Neural cell (in vitro differentiated cells): ENCODE results near the gene CTRL. TPM values are rescaled to one million over a fixed set of nuclear protein-coding genes. Genes with fewer than 3 reads are reported as not detected.

ENCODE experiments used
- H2AFZ ChIP-seq: fragments of 200-600, 300-800 bp; sonication (generic), shearing (Covaris generic); 2 replicates; pipeline ENCODE4 v1.6.0; 2014; ENCODE audit warnings: low read depth, mild to moderate bottlenecking, antibody characterized with exemption, low read length, moderate library complexity
- H3F3A ChIP-seq: fragments of 200-600 bp; shearing (Covaris generic); 2 replicates; pipeline ENCODE4 v1.6.1; 2016; ENCODE audit warnings: mild to moderate bottlenecking, moderate library complexity, mixed read lengths, antibody characterized with exemption, low read length; ENCODE audit not compliant: insufficient read depth, poor library complexity, severe bottlenecking
- H3K27ac ChIP-seq: fragments of 200-600, 300-800 bp; sonication (generic), shearing (Covaris generic); 2 replicates; pipeline ENCODE4 v1.5.1; 2014; ENCODE audit warnings: mild to moderate bottlenecking, low read length, moderate library complexity
- H3K27me3 ChIP-seq: fragments of 300-800, 200-600 bp; sonication (generic), shearing (Covaris generic); 2 replicates; pipeline ENCODE4 v1.6.0; 2014; ENCODE audit warnings: mild to moderate bottlenecking, low read depth, low read length, moderate library complexity; ENCODE audit not compliant: insufficient read depth
- H3K36me3 ChIP-seq: fragments of 300-800, 200-600 bp; sonication (generic), shearing (Covaris generic); 2 replicates; pipeline ENCODE4 v1.5.1; 2014; ENCODE audit warnings: mild to moderate bottlenecking, antibody characterized with exemption, low read length, moderate library complexity; ENCODE audit not compliant: insufficient read depth
- H3K4me2 ChIP-seq: fragments of 300-800, 200-600 bp; sonication (generic), shearing (Covaris generic); 2 replicates; pipeline ENCODE4 v1.6.0; 2014; ENCODE audit warnings: mild to moderate bottlenecking, low read length
- H3K4me3 ChIP-seq: fragments of 300-800, 200-600 bp; sonication (generic), shearing (Covaris generic); 2 replicates; pipeline ENCODE4 v1.5.1; 2014; ENCODE audit warnings: mild to moderate bottlenecking, low read length, moderate library complexity
- H3K79me2 ChIP-seq: fragments of 200-600 bp; shearing (Covaris generic); replicated peaks from 2 replicates; pipeline ENCODE4 v1.6.0; 2014; ENCODE audit warnings: mild to moderate bottlenecking, low read length, moderate library complexity; ENCODE audit not compliant: insufficient read depth
- H3K9ac ChIP-seq: fragments of 300-800, 200-600 bp; sonication (generic), shearing (Covaris generic); 2 replicates; pipeline ENCODE4 v1.6.1; 2016; ENCODE audit warnings: mild to moderate bottlenecking, low read length, mixed read lengths
- H3K9me2 ChIP-seq: fragments of 200-600 bp; shearing (Covaris generic); 2 replicates; pipeline ENCODE4 v1.6.1; 2016; ENCODE audit warnings: mild to moderate bottlenecking, low read length, mixed read lengths; ENCODE audit not compliant: insufficient read depth
- H3K9me3 ChIP-seq: fragments of 200-600, 300-800 bp; sonication (generic), shearing (Covaris generic); 2 replicates; pipeline ENCODE4 v1.6.1; 2016; ENCODE audit warnings: mild to moderate bottlenecking, mixed run types, low read length, moderate library complexity, mixed read lengths
- H4K20me1 ChIP-seq: fragments of 200-600 bp; shearing (Covaris generic); 2 replicates; pipeline ENCODE4 v1.6.1; 2016; ENCODE audit warnings: mild to moderate bottlenecking, mixed run types; ENCODE audit not compliant: insufficient read depth
- EP300 ChIP-seq: fragments of 450-650 bp; conservative IDR thresholded peaks from 2 replicates; pipeline ENCODE4 v1.6.1; 2014; ENCODE audit warnings: antibody characterized with exemption, mild to moderate bottlenecking, moderate library complexity; ENCODE audit not compliant: poor library complexity, severe bottlenecking
- EZH2 ChIP-seq: fragments of 200-600, 300-800 bp; shearing (Covaris generic), sonication (generic); IDR thresholded peaks from 2 replicates; pipeline ENCODE4 v1.6.1; 2014; ENCODE audit warnings: antibody characterized with exemption, low read length, borderline replicate concordance, mild to moderate bottlenecking; ENCODE audit not compliant: insufficient read depth, poor library complexity, severe bottlenecking
- MXI1 ChIP-seq: fragments of 450-650 bp; conservative IDR thresholded peaks from 2 replicates; pipeline ENCODE4 v1.6.1; 2014; ENCODE audit warnings: antibody characterized with exemption, mild to moderate bottlenecking; ENCODE audit not compliant: poor library complexity, severe bottlenecking
- POLR2AphosphoS5 ChIP-seq: IDR thresholded peaks from 2 replicates; pipeline ENCODE4 v1.6.1; 2012
- RAD21 ChIP-seq: fragments of 450-650 bp; conservative IDR thresholded peaks from 2 replicates; pipeline ENCODE4 v1.6.1; 2014; ENCODE audit warnings: antibody characterized with exemption, mild to moderate bottlenecking, moderate library complexity
- SMC3 ChIP-seq: fragments of 450-650 bp; conservative IDR thresholded peaks from 2 replicates; pipeline ENCODE4 v1.6.1; 2014; ENCODE audit warnings: antibody characterized with exemption, mild to moderate bottlenecking, moderate library complexity; ENCODE audit not compliant: poor library complexity
- TAF1 ChIP-seq: IDR thresholded peaks from 2 replicates; pipeline ENCODE4 v1.6.1; 2012; ENCODE audit warnings: low read depth
- polyA plus RNA-seq: library from polyadenylated mRNA; depleted of rRNA; stranded (reverse); fragments of >200 nt; gene quantifications from 2 replicates; pipeline ENCODE4 v1.2.3, GENCODE V29; 2014
- TF ChIP-seq, protein P1 (sequence below): fragments of 450-650 bp; IDR thresholded peaks from 2 replicates; pipeline ENCODE4 v1.5.1; 2014; ENCODE audit warnings: antibody characterized with exemption, mild to moderate bottlenecking, moderate library complexity; ENCODE audit not compliant: poor library complexity, severe bottlenecking
- TF ChIP-seq, protein P2 (sequence below): IDR thresholded peaks from 2 replicates; pipeline ENCODE4 v1.6.1; 2012; ENCODE audit warnings: borderline replicate concordance

Gene CTRL
- polyA plus RNA-seq, 1 donor from 2014 or later: 3.8 TPM

DNA sequence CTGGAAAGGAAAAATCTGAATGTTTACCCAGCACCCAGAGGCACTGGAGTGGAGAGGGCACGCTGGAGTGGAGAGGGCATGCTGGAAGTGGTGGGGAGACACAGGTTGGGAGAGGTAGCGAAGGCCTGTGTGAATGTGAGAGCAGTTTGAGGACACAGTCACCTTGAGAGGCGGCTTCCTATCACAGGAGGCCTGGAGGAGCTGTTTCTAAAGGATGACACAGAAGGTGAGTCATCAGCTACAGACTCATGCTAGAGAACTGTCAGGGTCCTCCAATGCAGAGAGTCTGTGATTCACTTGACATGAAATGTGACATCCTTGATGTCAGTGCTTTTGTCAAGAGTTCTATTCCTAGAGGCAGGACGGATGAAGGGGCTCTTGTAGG, 13.8 kb downstream of the CTRL start:
- no peaks in the 10 kb centered on the region for H3K9me3 ChIP-seq
- no peaks in the 10 kb centered on the region for H3K36me3 ChIP-seq
- H3K27ac ChIP-seq: peak overlapping the region; percentile 28
- no peaks in the 10 kb centered on the region for H3K79me2 ChIP-seq
- H3K9me2 ChIP-seq: no peaks in the 10 kb centered on the region
- H3K4me3 ChIP-seq: no peak overlapping the region
- H2AFZ ChIP-seq: no peak overlapping the region
- no peaks in the 10 kb centered on the region for H3K27me3 ChIP-seq
- TF ChIP-seq, protein P1, sequence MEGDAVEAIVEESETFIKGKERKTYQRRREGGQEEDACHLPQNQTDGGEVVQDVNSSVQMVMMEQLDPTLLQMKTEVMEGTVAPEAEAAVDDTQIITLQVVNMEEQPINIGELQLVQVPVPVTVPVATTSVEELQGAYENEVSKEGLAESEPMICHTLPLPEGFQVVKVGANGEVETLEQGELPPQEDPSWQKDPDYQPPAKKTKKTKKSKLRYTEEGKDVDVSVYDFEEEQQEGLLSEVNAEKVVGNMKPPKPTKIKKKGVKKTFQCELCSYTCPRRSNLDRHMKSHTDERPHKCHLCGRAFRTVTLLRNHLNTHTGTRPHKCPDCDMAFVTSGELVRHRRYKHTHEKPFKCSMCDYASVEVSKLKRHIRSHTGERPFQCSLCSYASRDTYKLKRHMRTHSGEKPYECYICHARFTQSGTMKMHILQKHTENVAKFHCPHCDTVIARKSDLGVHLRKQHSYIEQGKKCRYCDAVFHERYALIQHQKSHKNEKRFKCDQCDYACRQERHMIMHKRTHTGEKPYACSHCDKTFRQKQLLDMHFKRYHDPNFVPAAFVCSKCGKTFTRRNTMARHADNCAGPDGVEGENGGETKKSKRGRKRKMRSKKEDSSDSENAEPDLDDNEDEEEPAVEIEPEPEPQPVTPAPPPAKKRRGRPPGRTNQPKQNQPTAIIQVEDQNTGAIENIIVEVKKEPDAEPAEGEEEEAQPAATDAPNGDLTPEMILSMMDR: no peak
- TF ChIP-seq, protein P2, sequence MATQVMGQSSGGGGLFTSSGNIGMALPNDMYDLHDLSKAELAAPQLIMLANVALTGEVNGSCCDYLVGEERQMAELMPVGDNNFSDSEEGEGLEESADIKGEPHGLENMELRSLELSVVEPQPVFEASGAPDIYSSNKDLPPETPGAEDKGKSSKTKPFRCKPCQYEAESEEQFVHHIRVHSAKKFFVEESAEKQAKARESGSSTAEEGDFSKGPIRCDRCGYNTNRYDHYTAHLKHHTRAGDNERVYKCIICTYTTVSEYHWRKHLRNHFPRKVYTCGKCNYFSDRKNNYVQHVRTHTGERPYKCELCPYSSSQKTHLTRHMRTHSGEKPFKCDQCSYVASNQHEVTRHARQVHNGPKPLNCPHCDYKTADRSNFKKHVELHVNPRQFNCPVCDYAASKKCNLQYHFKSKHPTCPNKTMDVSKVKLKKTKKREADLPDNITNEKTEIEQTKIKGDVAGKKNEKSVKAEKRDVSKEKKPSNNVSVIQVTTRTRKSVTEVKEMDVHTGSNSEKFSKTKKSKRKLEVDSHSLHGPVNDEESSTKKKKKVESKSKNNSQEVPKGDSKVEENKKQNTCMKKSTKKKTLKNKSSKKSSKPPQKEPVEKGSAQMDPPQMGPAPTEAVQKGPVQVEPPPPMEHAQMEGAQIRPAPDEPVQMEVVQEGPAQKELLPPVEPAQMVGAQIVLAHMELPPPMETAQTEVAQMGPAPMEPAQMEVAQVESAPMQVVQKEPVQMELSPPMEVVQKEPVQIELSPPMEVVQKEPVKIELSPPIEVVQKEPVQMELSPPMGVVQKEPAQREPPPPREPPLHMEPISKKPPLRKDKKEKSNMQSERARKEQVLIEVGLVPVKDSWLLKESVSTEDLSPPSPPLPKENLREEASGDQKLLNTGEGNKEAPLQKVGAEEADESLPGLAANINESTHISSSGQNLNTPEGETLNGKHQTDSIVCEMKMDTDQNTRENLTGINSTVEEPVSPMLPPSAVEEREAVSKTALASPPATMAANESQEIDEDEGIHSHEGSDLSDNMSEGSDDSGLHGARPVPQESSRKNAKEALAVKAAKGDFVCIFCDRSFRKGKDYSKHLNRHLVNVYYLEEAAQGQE: no peak
- no peak for TF ChIP-seq EP300
- no peak for TF ChIP-seq POLR2AphosphoS5
- TF ChIP-seq MXI1: no peak
- no peak for TF ChIP-seq SMC3
- no peak for TF ChIP-seq TAF1
- no peak for TF ChIP-seq RAD21
- no peak for TF ChIP-seq EZH2
- no peak overlapping the region for H3K4me2 ChIP-seq
- H3K9ac ChIP-seq: no peak overlapping the region
- no peaks in the 10 kb centered on the region for H4K20me1 ChIP-seq
- H3F3A ChIP-seq: no peaks in the 10 kb centered on the region

DNA sequence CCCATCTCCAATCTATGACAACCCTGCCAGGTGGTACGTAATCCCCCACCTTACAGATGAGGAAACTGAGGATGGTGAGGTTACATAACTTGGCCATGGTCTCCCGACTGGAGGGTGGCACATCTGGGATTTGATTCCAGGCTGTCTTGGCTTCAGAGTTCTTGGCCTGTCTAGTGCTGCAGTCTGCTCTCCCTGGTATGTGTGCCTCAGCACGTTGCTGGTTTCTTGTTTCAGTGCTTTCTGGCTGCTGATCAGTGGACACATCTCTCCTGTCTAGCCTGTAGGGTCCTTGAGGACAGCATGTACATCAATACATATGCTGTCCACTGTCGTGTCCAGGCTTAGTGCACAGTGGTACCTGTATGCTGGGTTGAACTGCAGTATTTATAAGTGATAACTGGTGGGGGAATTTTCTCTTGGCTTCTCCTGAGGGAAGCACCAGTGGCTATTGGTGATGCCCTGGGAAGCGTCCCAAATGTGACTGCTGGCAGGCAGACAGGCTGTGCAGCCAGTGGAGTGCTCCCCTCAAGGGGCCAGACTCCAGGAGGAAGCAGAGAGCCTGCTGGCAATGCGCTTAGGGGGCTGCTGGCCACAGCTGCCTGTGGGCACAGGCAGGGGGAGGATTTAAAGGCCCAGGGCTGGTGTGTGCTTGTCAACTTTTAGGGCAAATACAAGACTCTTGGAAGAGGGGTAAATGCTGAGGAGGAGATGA, 14.4 kb downstream of the CTRL start:
- no peaks in the 10 kb centered on the region for H3K27me3 ChIP-seq
- H3K9me3 ChIP-seq: no peaks in the 10 kb centered on the region
- no peaks in the 10 kb centered on the region for H3K9me2 ChIP-seq
- no peak overlapping the region for H3K4me2 ChIP-seq
- H3K36me3 ChIP-seq: no peaks in the 10 kb centered on the region
- no peaks in the 10 kb centered on the region for H4K20me1 ChIP-seq
- H3K4me3 ChIP-seq: no peak overlapping the region
- TF ChIP-seq RAD21: no peak
- TF ChIP-seq MXI1: no peak
- TF ChIP-seq, protein P2: no peak
- no peak for TF ChIP-seq TAF1
- no peak for TF ChIP-seq POLR2AphosphoS5
- TF ChIP-seq EP300: no peak
- no peak for TF ChIP-seq EZH2
- H2AFZ ChIP-seq: no peak overlapping the region
- H3K9ac ChIP-seq: no peak overlapping the region
- no peak overlapping the region for H3K27ac ChIP-seq
- H3K79me2 ChIP-seq: no peaks in the 10 kb centered on the region
- H3F3A ChIP-seq: no peaks in the 10 kb centered on the region
